GM23338 (cell line): ENCODE data around the gene FOXP2. TPM values are rescaled to one million over a fixed set of nuclear protein-coding genes. Genes with fewer than 3 reads are reported as not detected.

ENCODE experiments used
- ATAC-seq: fragments of 200-7000 bp; cut with Tn5 transposase; 3 replicates; pipeline ENCODE4 v1.9.1; 2020
- DNase-seq: peaks from one replicate; pipeline ENCODE4 v3.0.0-alpha.2; 2015; ENCODE audit warnings: low spot score
- H2AFZ ChIP-seq: fragments of 200-600 bp; sonication (generic); 2 replicates; pipeline ENCODE4 v1.8.0; 2016; ENCODE audit warnings: antibody characterized with exemption, mild to moderate bottlenecking, moderate library complexity
- H3F3A ChIP-seq: fragments of 200-600 bp; sonication (generic); replicated peaks from 2 replicates; pipeline ENCODE4 v1.8.0; 2017; ENCODE audit warnings: antibody characterized with exemption, mixed run types, low read depth
- H3K27ac ChIP-seq: fragments of 200-600 bp; sonication (generic); 2 replicates; pipeline ENCODE4 v1.6.1; 2016; ENCODE audit warnings: low read depth
- H3K27me3 ChIP-seq: fragments of 200-600 bp; sonication (generic); 2 replicates; pipeline ENCODE4 v1.8.0; 2016; ENCODE audit warnings: mild to moderate bottlenecking, mixed run types, moderate library complexity; ENCODE audit not compliant: insufficient read depth
- H3K36me3 ChIP-seq: fragments of 200-600 bp; sonication (generic); 2 replicates; pipeline ENCODE4 v1.8.0; 2016; ENCODE audit warnings: mild to moderate bottlenecking; ENCODE audit not compliant: insufficient read depth
- H3K4me1 ChIP-seq: fragments of 200-600 bp; sonication (generic); 2 replicates; pipeline ENCODE4 v1.8.0; 2016; ENCODE audit warnings: mild to moderate bottlenecking, moderate library complexity; ENCODE audit not compliant: insufficient read depth
- H3K4me2 ChIP-seq: fragments of 200-600 bp; sonication (generic); 2 replicates; pipeline ENCODE4 v1.7.1; 2017; ENCODE audit warnings: mixed run types
- H3K4me3 ChIP-seq: fragments of 200-600 bp; sonication (generic); 2 replicates; pipeline ENCODE4 v1.6.1; 2016; ENCODE audit warnings: mixed run types
- H3K79me2 ChIP-seq: fragments of 200-600 bp; sonication (generic); replicated peaks from 2 replicates; pipeline ENCODE4 v1.8.0; 2017; ENCODE audit warnings: mild to moderate bottlenecking; ENCODE audit not compliant: insufficient read depth
- H3K9me2 ChIP-seq: fragments of 200-600 bp; sonication (generic); 2 replicates; pipeline ENCODE4 v1.8.0; 2017; ENCODE audit not compliant: insufficient read depth
- H4K20me1 ChIP-seq: fragments of 200-600 bp; sonication (generic); replicated peaks from 2 replicates; pipeline ENCODE4 v1.8.0; 2017; ENCODE audit warnings: mild to moderate bottlenecking; ENCODE audit not compliant: insufficient read depth
- H3K27ac Mint-ChIP-seq: 2 replicates; pipeline ENCODE4 v1.8.0; 2020; ENCODE audit warnings: inconsistent platforms, mild to moderate bottlenecking, moderate library complexity, mixed read lengths
- H3K27me3 Mint-ChIP-seq: 3 replicates; pipeline ENCODE4 v1.8.0; 2022; ENCODE audit warnings: low read depth, mild to moderate bottlenecking, moderate library complexity, mixed read lengths, inconsistent platforms; ENCODE audit not compliant: insufficient read depth, poor library complexity
- H3K36me3 Mint-ChIP-seq: 3 replicates; pipeline ENCODE4 v1.8.0; 2021; ENCODE audit warnings: low read depth, mild to moderate bottlenecking, inconsistent platforms, moderate library complexity, mixed read lengths
- H3K4me1 Mint-ChIP-seq: 3 replicates; pipeline ENCODE4 v1.8.0; 2020; ENCODE audit warnings: mild to moderate bottlenecking, inconsistent platforms, mixed read lengths
- H3K4me3 Mint-ChIP-seq: 3 replicates; pipeline ENCODE4 v1.8.0; 2021; ENCODE audit warnings: moderate library complexity, mild to moderate bottlenecking, inconsistent platforms, mixed read lengths
- H3K9me3 Mint-ChIP-seq: 3 replicates; pipeline ENCODE4 v1.8.0; 2020; ENCODE audit warnings: moderate library complexity, mild to moderate bottlenecking, inconsistent platforms, mixed read lengths
- CREB1 ChIP-seq: fragments of 250-450 bp; sonication (Bioruptor Pico); IDR thresholded peaks from 2 replicates; pipeline ENCODE4 v1.5.0; 2020; ENCODE audit warnings: low read depth, mild to moderate bottlenecking, moderate library complexity
- EZH2 ChIP-seq: fragments of 200-600 bp; sonication (generic); IDR thresholded peaks from one replicate; pipeline ENCODE4 v1.8.0; 2017; ENCODE audit warnings: antibody characterized with exemption, mild to moderate bottlenecking, low read depth; ENCODE audit not compliant: unreplicated experiment
- EZH2phosphoT487 ChIP-seq: fragments of 200-600 bp; sonication (generic); IDR thresholded peaks from one replicate; pipeline ENCODE4 v1.8.1; 2018; ENCODE audit warnings: antibody characterized with exemption; ENCODE audit not compliant: unreplicated experiment
- JUNB ChIP-seq: IDR thresholded peaks from one replicate; pipeline ENCODE4 v1.6.1; 2016; ENCODE audit warnings: antibody characterized with exemption; ENCODE audit not compliant: unreplicated experiment
- NANOG ChIP-seq: IDR thresholded peaks from 2 replicates; pipeline ENCODE4 v1.6.1; 2016; ENCODE audit warnings: antibody characterized with exemption, borderline replicate concordance
- ZNF114 ChIP-seq: fragments of 250-450 bp; sonication (Bioruptor Pico); IDR thresholded peaks from 2 replicates; pipeline ENCODE4 v1.5.0; 2020; ENCODE audit warnings: mild to moderate bottlenecking, moderate library complexity
- polyA plus RNA-seq: library from polyadenylated mRNA; unstranded; fragments of >200 nt; fragmentation: Nextera tagmentation; extraction: Ambion mirVana; gene quantifications from 2 replicates; pipeline ENCODE4 v1.2.1, GENCODE V29; 2016
- total RNA-seq: library from RNA; depleted of rRNA; stranded (reverse); fragments of >200 nt; shearing (Covaris generic); gene quantifications from 2 replicates; pipeline ENCODE4 v1.2.3, GENCODE V29; 2014
- TF ChIP-seq, protein P1 (sequence below): IDR thresholded peaks from 2 replicates; pipeline ENCODE4 v1.6.1; 2016; ENCODE audit warnings: antibody characterized with exemption
- TF ChIP-seq, protein P2 (sequence below), 2 experiments: fragments of 200-600 bp in 1 of 2; sonication (generic) in 1 of 2; conservative IDR thresholded peaks; 2 replicates each; pipeline versions ENCODE4 v1.5.1 to v1.6.1; 2016 to 2017; ENCODE audit warnings: antibody characterized with exemption in 2 of 2, low read depth in 2 of 2, mild to moderate bottlenecking in 2 of 2, moderate library complexity in 1 of 2

Gene FOXP2
- total and polyA plus RNA-seq, 2 experiments from 2014 or later, result 0.03 to 0.24 TPM

DNA sequence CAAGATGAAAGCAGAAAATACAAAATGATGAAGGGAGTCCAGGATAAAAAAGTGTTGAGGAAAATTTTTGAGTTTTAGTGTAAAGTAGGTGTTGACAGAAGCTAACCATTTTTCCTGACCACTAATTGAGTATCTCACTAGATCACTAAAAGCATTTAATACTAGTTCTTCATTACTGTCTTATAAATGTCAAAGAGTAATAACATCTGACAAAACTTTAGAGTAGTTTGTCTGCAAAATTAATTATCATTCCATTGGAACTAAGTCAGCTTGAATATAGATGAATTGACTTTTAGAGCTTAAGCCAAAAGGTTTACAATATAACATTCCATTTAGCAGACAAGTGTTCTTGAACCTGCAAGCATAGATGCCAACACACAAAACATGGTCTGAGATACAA, 232.9 kb downstream of the FOXP2 start (continued):
- TF ChIP-seq, protein P1, sequence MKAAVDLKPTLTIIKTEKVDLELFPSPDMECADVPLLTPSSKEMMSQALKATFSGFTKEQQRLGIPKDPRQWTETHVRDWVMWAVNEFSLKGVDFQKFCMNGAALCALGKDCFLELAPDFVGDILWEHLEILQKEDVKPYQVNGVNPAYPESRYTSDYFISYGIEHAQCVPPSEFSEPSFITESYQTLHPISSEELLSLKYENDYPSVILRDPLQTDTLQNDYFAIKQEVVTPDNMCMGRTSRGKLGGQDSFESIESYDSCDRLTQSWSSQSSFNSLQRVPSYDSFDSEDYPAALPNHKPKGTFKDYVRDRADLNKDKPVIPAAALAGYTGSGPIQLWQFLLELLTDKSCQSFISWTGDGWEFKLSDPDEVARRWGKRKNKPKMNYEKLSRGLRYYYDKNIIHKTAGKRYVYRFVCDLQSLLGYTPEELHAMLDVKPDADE, result no peak
- TF ChIP-seq ZNF114 (CRISPR knock-in tag) (no peak), EZH2phosphoT487 (no peak), CREB1 (no peak), EZH2 (no peak), NANOG (no peak), JUNB (no peak)
- TF ChIP-seq, protein P2, sequence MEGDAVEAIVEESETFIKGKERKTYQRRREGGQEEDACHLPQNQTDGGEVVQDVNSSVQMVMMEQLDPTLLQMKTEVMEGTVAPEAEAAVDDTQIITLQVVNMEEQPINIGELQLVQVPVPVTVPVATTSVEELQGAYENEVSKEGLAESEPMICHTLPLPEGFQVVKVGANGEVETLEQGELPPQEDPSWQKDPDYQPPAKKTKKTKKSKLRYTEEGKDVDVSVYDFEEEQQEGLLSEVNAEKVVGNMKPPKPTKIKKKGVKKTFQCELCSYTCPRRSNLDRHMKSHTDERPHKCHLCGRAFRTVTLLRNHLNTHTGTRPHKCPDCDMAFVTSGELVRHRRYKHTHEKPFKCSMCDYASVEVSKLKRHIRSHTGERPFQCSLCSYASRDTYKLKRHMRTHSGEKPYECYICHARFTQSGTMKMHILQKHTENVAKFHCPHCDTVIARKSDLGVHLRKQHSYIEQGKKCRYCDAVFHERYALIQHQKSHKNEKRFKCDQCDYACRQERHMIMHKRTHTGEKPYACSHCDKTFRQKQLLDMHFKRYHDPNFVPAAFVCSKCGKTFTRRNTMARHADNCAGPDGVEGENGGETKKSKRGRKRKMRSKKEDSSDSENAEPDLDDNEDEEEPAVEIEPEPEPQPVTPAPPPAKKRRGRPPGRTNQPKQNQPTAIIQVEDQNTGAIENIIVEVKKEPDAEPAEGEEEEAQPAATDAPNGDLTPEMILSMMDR (conservative IDR thresholded peaks at IDR 0.05; ENCODE audit: low read depth in 2 of 2), result no peak

GRCh38 chr7:114648117-114648516, 233.5 kb downstream of the FOXP2 start:
- DNase-seq (no peak), ATAC-seq (no peak)
- Histone ChIP-seq H3K27me3 (no peaks in the 10 kb centered on the region), H3F3A (no peaks in the 10 kb centered on the region), H2AFZ (no peak overlapping the region), H3K4me2 (no peak overlapping the region), H3K9me2 (no peaks in the 10 kb centered on the region), H3K79me2 (no peaks in the 10 kb centered on the region), H3K27ac (no peak overlapping the region), H3K4me1 (peaks cover 32% of the 10 kb centered on the region), H3K4me3 (no peak overlapping the region), H4K20me1 (no peaks in the 10 kb centered on the region), H3K36me3 (no peaks in the 10 kb centered on the region)
- Mint-ChIP-seq H3K36me3 (no peaks in the 10 kb centered on the region), H3K4me1 (peaks cover 37% of the 10 kb centered on the region; the same call in 2 of the 3 replicates), H3K27me3 (no peaks in the 10 kb centered on the region), H3K9me3 (no peaks in the 10 kb centered on the region), H3K27ac (no peak overlapping the region), H3K4me3 (no peak overlapping the region)
- TF ChIP-seq, protein P2 (conservative IDR thresholded peaks at IDR 0.05; ENCODE audit: low read depth in 2 of 2), result no peak
- TF ChIP-seq, protein P1, result no peak
- TF ChIP-seq ZNF114 (CRISPR knock-in tag), result no peak
